Testis (tissue), 3 donors: ENCODE results near the gene ARFGAP1. TPM values are rescaled to one million over a fixed set of nuclear protein-coding genes. Genes with fewer than 3 reads are reported as not detected.

Experiments
- DNase-seq: peaks from one replicate; pipeline ENCODE4 v3.0.0-alpha.2; 2019
- H3K27ac ChIP-seq, 2 donors: fragments of 200-600 bp; sonication (generic); one replicate each; pipeline ENCODE4 v1.5.1; 2019
- H3K27me3 ChIP-seq: fragments of 200-600 bp; sonication (generic); one replicate; pipeline ENCODE4 v1.5.1; 2019
- H3K36me3 ChIP-seq: fragments of 200-600 bp; sonication (generic); one replicate; pipeline ENCODE4 v1.5.1; 2017; ENCODE audit warnings: low read depth; ENCODE audit errors: missing control alignments
- H3K4me1 ChIP-seq: fragments of 200-600 bp; sonication (generic); one replicate; pipeline ENCODE4 v1.5.1; 2019
- H3K4me3 ChIP-seq, 2 donors: fragments of 200-600 bp; sonication (generic); one replicate each; pipeline ENCODE4 v1.5.1; 2017 to 2019
- H3K9me3 ChIP-seq: fragments of 200-600 bp; sonication (generic); one replicate; pipeline ENCODE4 v1.5.1; 2017
- POLR2A ChIP-seq: fragments of 450-650 bp; IDR thresholded peaks from one replicate; pipeline ENCODE4 v1.6.1; 2017; ENCODE audit warnings: antibody characterized with exemption, mild to moderate bottlenecking, moderate library complexity
- WGBS, 2 donors: methylation state at CpG; one replicate each; pipeline ENCODE4 v1.1.5; 2018; 5-methylcytosine and 5-hydroxymethylcytosine counted together
- intact Hi-C: fragments of 100-400 bp; cut with DNase I; formaldehyde crosslinking; loops from one replicate; pipeline ENCODE4 v1.15.1; 2023; ENCODE audit warnings: low total_unique reads
- polyA plus RNA-seq: library from polyadenylated mRNA; stranded (reverse); fragments of 350-450 nt; fragmentation: Illumina TruSeq; extraction: RNeasy Lipid Tissue Mini Kit (QIAGEN cat#74804); gene quantifications from one replicate; pipeline ENCODE4 v1.2.3, GENCODE V29; 2014; ENCODE audit warnings: low read depth, low replicate concordance; ENCODE audit not compliant: insufficient read depth
- total RNA-seq, 2 donors: library from RNA; depleted of rRNA; stranded (reverse); fragments of >200 nt; gene quantifications; one replicate each; pipeline ENCODE4 v1.2.3, GENCODE V29; 2016
- TF ChIP-seq, protein P1 (sequence below), 3 experiments: fragments of 450-650 bp in 2 of 3; fragments of 200-600 bp in 1 of 3; sonication (generic) in 1 of 3; IDR thresholded peaks; one replicate each; pipeline ENCODE4 v1.5.1; 2016 to 2019; ENCODE audit warnings: antibody characterized with exemption in 3 of 3, mild to moderate bottlenecking in 2 of 3, moderate library complexity in 1 of 3

The ARFGAP1 gene
- total and polyA plus RNA-seq, 3 donors from 2014 or later = 97.0 to 126 (median 110) TPM

DNA sequence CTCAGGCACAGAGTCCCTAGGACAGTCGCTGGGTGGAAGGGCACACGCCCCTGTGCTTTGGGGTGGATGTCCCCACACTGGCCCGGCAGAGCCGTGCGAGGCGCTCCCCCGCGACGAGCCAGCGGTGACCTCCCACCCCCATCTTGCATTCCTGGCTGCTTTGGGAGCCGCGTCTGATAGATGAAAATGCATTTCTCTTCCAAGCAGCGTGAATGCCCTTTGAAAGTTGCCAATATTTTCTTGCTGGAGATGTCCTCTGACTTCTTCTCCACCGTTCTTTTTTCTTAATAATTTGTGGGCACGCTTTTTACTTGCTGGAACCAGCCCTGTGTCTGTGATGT, 50.3 kb downstream of the ARFGAP1 start:
- H3K4me1 ChIP-seq = no peaks in the 10 kb centered on the region
- no peak for TF ChIP-seq POLR2A
- TF ChIP-seq, protein P1, sequence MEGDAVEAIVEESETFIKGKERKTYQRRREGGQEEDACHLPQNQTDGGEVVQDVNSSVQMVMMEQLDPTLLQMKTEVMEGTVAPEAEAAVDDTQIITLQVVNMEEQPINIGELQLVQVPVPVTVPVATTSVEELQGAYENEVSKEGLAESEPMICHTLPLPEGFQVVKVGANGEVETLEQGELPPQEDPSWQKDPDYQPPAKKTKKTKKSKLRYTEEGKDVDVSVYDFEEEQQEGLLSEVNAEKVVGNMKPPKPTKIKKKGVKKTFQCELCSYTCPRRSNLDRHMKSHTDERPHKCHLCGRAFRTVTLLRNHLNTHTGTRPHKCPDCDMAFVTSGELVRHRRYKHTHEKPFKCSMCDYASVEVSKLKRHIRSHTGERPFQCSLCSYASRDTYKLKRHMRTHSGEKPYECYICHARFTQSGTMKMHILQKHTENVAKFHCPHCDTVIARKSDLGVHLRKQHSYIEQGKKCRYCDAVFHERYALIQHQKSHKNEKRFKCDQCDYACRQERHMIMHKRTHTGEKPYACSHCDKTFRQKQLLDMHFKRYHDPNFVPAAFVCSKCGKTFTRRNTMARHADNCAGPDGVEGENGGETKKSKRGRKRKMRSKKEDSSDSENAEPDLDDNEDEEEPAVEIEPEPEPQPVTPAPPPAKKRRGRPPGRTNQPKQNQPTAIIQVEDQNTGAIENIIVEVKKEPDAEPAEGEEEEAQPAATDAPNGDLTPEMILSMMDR (IDR thresholded peaks at IDR 0.05) = no peak
- no peaks in the 10 kb centered on the region for H3K9me3 ChIP-seq
- no peaks in the 10 kb centered on the region for H3K27me3 ChIP-seq
- H3K27ac ChIP-seq = no peak overlapping the region
- peak overlapping the region in 1 of 2 donors; percentile 26 for H3K4me3 ChIP-seq
- DNase-seq = no peak
- WGBS, 2 donors = 25 to 36% methylated on average over 14 to 15 of the region's 15 CpGs
- intact Hi-C loops = no loop called here
- no peaks in the 10 kb centered on the region for H3K36me3 ChIP-seq

DNA sequence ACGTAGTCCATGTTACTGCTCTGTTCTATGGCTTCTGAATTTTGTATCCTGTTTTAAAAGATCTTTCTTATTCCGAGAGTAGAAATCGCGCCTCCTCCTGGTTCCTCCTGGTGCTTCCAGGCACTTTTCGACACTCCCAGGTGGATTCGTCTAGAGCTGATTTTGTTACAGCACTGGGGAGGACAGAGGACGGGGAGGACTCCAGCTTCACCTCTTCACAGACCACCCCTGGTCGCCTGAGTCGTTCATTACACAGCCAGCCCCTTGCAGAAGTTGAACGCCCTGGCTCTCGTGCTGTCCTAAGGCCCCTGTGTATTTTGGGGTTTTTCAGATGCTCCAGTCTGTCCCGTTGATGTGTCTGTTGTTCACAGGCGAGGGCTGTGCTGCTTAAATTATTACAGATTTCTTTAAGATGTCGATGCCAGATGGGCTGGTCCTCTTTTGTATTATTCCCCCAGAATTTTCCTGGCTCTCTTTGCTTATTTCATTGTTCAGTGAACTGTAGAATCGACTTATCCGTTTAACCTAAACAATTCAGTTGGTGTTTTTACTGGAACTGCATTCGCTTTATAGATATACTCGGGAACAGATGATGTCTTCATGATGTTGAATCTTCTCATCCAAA, 50.9 kb downstream of the ARFGAP1 start:
- Histone ChIP-seq H3K4me3 (no peak overlapping the region), H3K27ac (no peak overlapping the region), H3K27me3 (no peaks in the 10 kb centered on the region), H3K4me1 (no peaks in the 10 kb centered on the region), H3K36me3 (no peaks in the 10 kb centered on the region), H3K9me3 (no peaks in the 10 kb centered on the region)
- no peak for TF ChIP-seq POLR2A
- TF ChIP-seq, protein P1 (IDR thresholded peaks at IDR 0.05) = no peak
- intact Hi-C loops = no loop called here
- no peak for DNase-seq
- WGBS, 2 donors = 84 to 86% methylated on average over 15 to 18 of the region's 18 CpGs

DNA sequence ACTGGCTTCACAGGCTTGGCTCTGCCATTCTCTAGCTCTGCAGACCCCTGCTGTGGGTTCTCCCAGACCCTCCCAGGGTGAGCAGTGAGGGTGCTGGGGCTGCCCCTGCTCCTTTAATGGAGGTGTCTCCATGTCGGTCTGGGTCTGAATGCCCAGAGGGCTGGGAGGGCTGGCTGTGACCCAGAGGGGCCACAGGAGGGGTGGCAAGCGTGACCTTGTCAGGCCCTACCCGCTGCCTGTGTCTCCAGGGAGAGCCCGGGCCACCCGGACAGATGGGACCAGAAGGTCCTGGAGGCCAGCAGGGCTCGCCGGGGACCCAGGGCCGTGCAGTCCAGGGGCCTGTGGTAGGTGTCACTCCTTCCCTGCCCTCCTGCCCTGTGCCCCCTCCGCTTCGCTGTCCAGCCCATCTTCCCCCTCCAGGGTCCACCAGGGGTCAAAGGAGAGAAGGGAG, 52.4 kb downstream of the ARFGAP1 start:
- WGBS, 2 donors = 86 to 87% methylated on average over 4 to 5 of the region's 10 CpGs
- intact Hi-C loops = no loop called here
- no peaks in the 10 kb centered on the region for H3K9me3 ChIP-seq
- no peaks in the 10 kb centered on the region for H3K36me3 ChIP-seq
- no peaks in the 10 kb centered on the region for H3K4me1 ChIP-seq
- H3K27me3 ChIP-seq = no peaks in the 10 kb centered on the region
- no peak for DNase-seq
- no peak overlapping the region for H3K4me3 ChIP-seq
- TF ChIP-seq, protein P1 (IDR thresholded peaks at IDR 0.05) = no peak
- no peak for TF ChIP-seq POLR2A
- no peak overlapping the region for H3K27ac ChIP-seq

DNA sequence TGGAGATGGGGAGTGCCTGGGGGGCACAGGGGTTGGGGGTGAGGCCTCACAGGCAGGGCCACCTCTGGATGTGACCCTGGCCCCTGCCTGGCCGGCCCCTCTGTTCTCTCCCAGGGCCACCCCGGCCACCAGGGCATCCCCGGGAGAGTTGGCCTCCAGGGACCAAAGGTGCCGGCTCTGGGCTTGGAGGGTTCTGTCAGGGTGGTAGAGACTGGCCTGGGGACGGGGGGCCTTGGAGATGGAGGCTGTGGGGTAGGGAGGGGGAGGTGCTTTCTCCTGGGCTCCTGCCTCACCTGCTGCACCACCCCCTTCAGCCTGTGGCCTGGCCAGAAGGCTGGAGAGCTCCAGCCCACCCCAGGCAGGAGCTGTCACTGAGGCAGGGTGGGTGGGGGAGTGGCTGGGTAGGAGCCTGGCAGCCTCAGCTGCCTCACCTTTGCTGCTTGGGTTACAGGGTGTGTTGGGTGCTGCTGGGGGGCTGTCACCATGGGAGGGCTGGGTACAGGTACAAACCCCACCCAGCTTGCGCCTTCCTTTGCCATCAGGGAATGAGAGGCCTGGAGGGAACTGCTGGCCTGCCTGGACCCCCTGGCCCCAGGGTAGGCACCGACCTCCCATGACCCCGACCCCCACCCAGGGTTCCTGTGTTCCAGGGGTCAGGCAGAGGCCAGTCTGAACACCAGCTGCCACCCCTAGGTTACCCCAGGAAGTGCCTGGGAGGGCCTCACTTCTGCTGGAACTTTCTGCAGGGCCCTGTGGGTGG, 53.1 kb downstream of the ARFGAP1 start:
- TF ChIP-seq, protein P1 (IDR thresholded peaks at IDR 0.05) = no peak
- TF ChIP-seq POLR2A = no peak
- 98% methylated on average over 8 of the region's 8 CpGs; no CpG with 5 or more reads in 1 of the 2 donors for WGBS, 2 donors
- Histone ChIP-seq H3K27me3 (no peaks in the 10 kb centered on the region), H3K36me3 (no peaks in the 10 kb centered on the region), H3K9me3 (no peaks in the 10 kb centered on the region), H3K4me1 (no peaks in the 10 kb centered on the region), H3K27ac (no peak overlapping the region), H3K4me3 (no peak overlapping the region)
- intact Hi-C loops = no loop called here
- no peak for DNase-seq
